Measurements from ENCODE around the gene ARID4A. TPM values are rescaled to one million over a fixed set of nuclear protein-coding genes. Genes with fewer than 3 reads are reported as not detected.
"Not testable (repeated sequence)": the region's sequence is repeated elsewhere in the genome, so short reads cannot be mapped to it uniquely, and the experiment has no call there.

ARID4A gene
- total RNA-seq, 1 donor from 2014 or later = 14.2 TPM

DNA sequence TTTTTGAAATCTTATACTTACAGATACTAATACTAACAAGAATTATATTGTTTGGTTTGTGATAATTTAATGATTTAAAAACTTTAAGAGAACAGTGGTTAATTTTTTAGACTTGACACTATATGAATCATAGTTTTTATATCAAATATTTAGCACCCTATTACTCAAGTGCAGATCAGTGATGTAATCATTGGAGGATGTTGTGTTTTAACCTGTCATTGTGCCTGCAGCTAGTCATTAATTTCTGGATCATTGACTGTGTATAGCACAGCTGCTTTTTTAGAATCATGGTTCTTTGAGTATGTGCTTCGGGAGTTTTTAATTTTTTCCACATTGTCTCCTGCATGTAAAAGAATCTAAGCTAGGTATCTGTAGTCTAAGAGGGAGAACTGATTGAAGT, 17.3 kb downstream of the ARID4A start:
- H3K4me3 ChIP-seq = no peak overlapping the region
- TF ChIP-seq, protein P1, sequence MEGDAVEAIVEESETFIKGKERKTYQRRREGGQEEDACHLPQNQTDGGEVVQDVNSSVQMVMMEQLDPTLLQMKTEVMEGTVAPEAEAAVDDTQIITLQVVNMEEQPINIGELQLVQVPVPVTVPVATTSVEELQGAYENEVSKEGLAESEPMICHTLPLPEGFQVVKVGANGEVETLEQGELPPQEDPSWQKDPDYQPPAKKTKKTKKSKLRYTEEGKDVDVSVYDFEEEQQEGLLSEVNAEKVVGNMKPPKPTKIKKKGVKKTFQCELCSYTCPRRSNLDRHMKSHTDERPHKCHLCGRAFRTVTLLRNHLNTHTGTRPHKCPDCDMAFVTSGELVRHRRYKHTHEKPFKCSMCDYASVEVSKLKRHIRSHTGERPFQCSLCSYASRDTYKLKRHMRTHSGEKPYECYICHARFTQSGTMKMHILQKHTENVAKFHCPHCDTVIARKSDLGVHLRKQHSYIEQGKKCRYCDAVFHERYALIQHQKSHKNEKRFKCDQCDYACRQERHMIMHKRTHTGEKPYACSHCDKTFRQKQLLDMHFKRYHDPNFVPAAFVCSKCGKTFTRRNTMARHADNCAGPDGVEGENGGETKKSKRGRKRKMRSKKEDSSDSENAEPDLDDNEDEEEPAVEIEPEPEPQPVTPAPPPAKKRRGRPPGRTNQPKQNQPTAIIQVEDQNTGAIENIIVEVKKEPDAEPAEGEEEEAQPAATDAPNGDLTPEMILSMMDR (IDR thresholded peaks at IDR 0.05; ENCODE audit: borderline replicate concordance) = no peak
- H3K9me3 ChIP-seq (replicated peaks) = no peaks in the 10 kb centered on the region
- no peaks in the 10 kb centered on the region for H3K27me3 ChIP-seq (ENCODE audit: low read depth)
- intact Hi-C loops (cut with micrococcal nuclease) = no loop called here
- DNase-seq = no peak
- no peaks in the 10 kb centered on the region for H3K4me1 ChIP-seq
- H3K36me3 ChIP-seq = peaks cover 62% of the 10 kb centered on the region
- H3K27ac ChIP-seq (replicated peaks) = no peak overlapping the region

DNA sequence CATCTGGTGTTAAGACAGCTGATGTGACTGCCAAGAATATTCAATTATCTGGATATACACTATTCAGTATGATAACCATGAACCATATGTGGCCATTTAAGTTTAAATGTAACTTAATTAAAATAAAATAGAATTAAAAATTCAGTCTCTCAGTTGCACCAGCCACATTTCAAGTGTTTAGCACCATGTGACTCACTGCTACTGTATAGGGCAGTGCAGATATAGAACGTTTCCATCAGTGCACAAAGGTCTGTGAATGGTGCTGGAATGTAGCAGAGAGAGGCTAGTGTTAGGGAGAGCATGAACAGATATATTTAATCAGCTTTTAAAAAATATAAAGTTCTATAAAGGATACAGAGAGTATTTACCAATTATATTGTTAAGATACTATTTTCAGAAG, 28.7 kb downstream of the ARID4A start:
- Histone ChIP-seq H3K27ac (replicated peaks) (no peak overlapping the region), H3K4me1 (peaks cover 15% of the 10 kb centered on the region), H3K9me3 (replicated peaks) (no peaks in the 10 kb centered on the region), H3K4me3 (no peak overlapping the region), H3K27me3 (ENCODE audit: low read depth) (no peaks in the 10 kb centered on the region), H3K36me3 (peaks cover 81% of the 10 kb centered on the region)
- TF ChIP-seq, protein P1 (IDR thresholded peaks at IDR 0.05; ENCODE audit: borderline replicate concordance) = no peak
- intact Hi-C loops (cut with micrococcal nuclease) = loop anchor here (10.0 kb wide), 1 partner anchor 122 kb away; the partner anchor contains the start of gene ACTR10
- DNase-seq = no peak

DNA sequence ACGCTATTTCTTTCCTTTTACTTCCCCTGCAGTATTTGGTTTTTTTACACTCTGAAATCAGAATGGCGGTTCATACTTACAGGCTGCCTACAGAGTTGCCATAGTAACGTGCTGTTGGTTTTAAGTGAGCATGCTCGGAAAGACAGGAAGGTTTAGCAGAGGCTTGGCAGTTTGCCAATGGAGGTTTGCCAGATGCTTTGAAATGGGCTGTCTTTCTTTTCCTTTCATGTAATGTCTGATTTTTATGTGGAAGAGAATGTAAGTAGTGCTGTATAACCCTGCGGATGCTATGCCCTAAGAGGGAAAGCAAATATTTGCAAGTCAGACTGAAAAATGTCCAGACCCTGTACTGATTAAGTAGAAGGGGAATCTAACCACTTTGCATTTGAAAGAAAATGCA, 32.8 kb downstream of the ARID4A start:
- Histone ChIP-seq H3K27ac (replicated peaks) (peak overlapping the region; percentile 42), H3K36me3 (peaks cover 60% of the 10 kb centered on the region), H3K4me3 (peak overlapping the region; percentile 32)

DNA sequence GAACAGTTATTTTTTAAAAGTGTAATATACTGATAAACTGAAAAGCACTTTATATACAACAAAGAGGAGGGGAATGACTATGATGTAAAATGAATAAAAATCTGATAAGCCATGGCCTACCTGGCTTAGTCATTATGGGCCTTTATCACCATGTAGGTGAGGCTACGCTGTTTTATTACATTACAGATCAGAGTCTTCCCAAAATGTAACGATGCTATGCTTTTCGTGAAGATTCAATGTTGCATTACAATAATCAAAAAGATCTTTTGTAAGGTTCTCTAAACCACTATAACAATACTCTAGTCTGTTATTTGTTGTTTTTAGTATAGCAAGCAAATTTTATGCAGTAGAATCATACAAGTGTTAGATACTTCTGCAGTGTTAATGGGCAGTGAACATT, 34.2 kb downstream of the ARID4A start:
- Histone ChIP-seq H3K4me3 (no peak overlapping the region), H3K36me3 (peaks cover 48% of the 10 kb centered on the region), H3K27ac (replicated peaks) (no peak overlapping the region), H3K4me1 (peaks cover 15% of the 10 kb centered on the region), H3K9me3 (replicated peaks) (no peaks in the 10 kb centered on the region), H3K27me3 (ENCODE audit: low read depth) (no peaks in the 10 kb centered on the region)
- TF ChIP-seq, protein P1 (IDR thresholded peaks at IDR 0.05; ENCODE audit: borderline replicate concordance) = no peak
- intact Hi-C loops (cut with micrococcal nuclease) = no loop called here
- no peak for DNase-seq

More for the DNA sequence above, 32.8 kb downstream of the ARID4A start:
- Histone ChIP-seq H3K9me3 (replicated peaks) (no peaks in the 10 kb centered on the region), H3K4me1 (peaks cover 15% of the 10 kb centered on the region), H3K27me3 (ENCODE audit: low read depth) (no peaks in the 10 kb centered on the region)
- DNase-seq = peak; percentile 79
- intact Hi-C loops (cut with micrococcal nuclease) = no loop called here
- TF ChIP-seq, protein P1 (IDR thresholded peaks at IDR 0.05; ENCODE audit: borderline replicate concordance) = no peak

DNA sequence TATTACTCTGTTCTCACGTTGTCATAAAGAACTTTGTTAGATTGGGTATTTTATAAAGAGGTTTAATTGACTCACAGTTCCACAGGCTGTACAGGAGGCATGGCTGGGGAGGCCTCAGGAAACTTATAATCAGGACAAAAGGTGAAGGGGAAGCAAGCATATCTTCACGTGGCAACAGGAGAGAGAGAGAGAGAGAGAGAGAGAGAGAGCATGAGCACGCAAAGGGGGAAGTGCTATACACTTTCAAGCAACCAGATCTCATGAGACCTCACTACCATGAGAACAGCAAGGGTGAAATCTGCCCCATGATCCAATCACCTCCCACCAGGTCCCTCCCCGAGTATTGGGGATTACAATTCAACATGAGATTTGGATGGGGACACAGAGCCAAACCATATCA, 41.3 kb downstream of the ARID4A start:
- Histone ChIP-seq H3K4me1 (peaks cover 12% of the 10 kb centered on the region), H3K36me3 (peaks cover 43% of the 10 kb centered on the region)
- H3K9me3 ChIP-seq (replicated peaks); H3K27me3 ChIP-seq (ENCODE audit: low read depth); intact Hi-C loops (cut with micrococcal nuclease); H3K4me3 ChIP-seq; DNase-seq; H3K27ac ChIP-seq (replicated peaks): not testable (repeated sequence)

DNA sequence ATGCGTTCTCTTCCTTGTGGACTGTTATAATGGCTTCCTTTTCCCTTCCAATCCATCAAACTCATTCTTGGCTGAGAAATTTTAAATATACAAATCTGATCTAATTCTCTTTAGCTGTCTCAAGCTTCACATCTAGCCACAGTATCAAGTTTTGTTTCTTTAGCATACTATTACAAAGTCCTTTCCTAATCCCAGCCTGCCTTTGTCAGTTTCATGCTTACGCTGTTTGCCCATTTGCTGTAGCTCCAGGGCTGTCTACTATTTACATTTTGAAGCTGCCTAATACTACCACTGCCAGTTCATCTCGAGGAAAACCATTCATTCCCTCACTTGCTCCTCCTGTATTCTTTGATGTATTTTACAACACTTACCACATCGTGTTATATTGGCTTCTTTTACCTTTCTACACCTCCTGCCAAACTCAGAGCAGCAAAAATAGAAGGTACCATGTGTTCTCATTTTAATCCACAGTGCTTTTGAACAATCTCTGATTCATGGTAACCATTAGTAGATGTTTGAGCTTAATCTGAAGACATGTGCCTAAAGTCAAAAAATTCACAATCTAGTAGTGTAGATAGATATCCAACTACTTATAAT, 42.9 kb downstream of the ARID4A start:
- Histone ChIP-seq H3K27me3 (ENCODE audit: low read depth) (no peaks in the 10 kb centered on the region), H3K4me3 (no peak overlapping the region), H3K36me3 (peaks cover 43% of the 10 kb centered on the region), H3K4me1 (peaks cover 12% of the 10 kb centered on the region), H3K9me3 (replicated peaks) (no peaks in the 10 kb centered on the region), H3K27ac (replicated peaks) (no peak overlapping the region)
- intact Hi-C loops (cut with micrococcal nuclease) = no loop called here
- DNase-seq = no peak
- TF ChIP-seq, protein P1 (IDR thresholded peaks at IDR 0.05; ENCODE audit: borderline replicate concordance) = no peak

DNA sequence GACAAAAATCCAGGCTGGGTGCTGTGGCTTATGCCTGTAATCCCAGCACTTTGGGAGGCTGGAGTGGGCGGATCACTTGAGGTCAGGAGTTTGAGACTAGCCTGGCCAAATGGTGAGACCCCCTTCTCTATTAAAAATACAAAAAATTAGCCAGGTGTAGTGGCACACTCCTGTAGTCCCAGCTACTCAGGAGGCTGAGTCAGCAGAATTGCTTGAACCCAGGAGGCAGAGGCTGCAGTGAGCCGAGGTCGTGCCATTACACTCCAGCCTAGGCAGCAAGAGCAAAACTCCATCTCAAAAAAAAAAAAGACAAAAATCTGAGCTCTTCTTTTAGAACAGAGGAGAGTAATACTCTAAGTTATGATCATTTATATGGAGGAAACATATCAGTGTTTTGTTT, 45.2 kb downstream of the ARID4A start:
- not testable (repeated sequence) for H3K9me3 ChIP-seq (replicated peaks); DNase-seq
- peaks cover 56% of the 10 kb centered on the region for H3K36me3 ChIP-seq

More for the DNA sequence above, 45.2 kb downstream of the ARID4A start:
- intact Hi-C loops (cut with micrococcal nuclease); H3K4me3 ChIP-seq; H3K27ac ChIP-seq (replicated peaks); H3K27me3 ChIP-seq (ENCODE audit: low read depth): not testable (repeated sequence)
- H3K4me1 ChIP-seq = peaks cover 12% of the 10 kb centered on the region

Data from left ventricle myocardium inferior (tissue), 1 donor.